SIG-M5 treated with dmso at 0.1 percent for 504 hours (cell line): ENCODE results near the gene ARID3A.

Source experiments
- DNase-seq: peaks from one replicate; lab custom pipeline; 2025; ENCODE audit not compliant: unreplicated experiment; lab: John Stamatoyannopoulos, UW

ARID3A gene

GRCh38 chr19:1000591-1001537 lies 75.0 kb downstream of the ARID3A start:
- DNase-seq, result no peak

DNA sequence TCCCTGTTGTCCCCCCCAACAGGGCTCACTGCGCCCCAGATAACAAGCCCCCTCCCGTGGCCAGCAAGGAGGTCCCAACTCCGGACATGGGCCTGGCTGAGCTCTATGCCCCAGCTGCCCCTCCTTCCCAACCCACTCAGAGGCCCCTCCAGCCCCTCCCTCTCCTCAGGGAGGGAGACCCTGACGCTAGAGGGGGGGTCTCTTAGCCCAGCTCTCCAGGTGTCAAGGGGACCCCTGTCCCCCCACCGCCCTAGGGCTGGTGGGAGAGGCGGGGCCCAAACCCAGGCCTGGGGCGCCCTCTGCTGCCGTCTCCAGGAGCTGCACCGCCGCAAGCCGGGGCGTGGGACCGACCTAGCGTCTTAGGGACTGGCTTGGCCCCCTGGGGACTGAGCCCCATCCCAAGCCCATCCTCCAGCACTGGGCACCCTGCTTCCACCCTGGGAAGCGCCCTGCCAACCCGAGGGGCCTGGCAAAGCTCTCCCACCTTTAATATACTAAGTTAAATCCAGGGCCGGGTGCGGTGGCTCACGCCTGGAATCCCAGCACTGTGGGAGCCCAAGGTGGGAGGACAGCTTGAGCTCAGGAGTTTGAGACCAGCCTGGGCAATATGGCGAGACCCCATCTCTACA lies 75.8 kb downstream of the ARID3A start:
- no peak for DNase-seq

DNA sequence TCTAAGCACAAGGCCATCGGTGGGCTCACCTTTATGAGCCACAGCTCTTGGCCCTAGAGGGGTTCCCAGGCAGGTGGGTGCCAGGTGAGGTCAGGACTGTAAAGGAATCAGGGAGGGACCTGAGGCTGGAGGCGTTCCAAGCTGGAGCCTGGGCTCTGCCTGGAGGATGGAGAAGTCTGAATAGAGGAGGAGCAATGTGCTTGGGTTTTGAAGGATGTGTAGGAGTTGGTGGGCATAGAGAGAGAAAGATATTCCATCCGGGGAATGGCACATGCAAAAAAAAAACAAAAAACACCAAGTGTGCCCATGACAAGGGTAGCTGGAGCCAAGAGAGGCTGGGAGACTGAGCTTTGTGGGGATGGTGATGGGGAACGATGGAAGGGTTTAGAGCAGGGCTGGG lies 76.8 kb downstream of the ARID3A start:
- no peak for DNase-seq

DNA sequence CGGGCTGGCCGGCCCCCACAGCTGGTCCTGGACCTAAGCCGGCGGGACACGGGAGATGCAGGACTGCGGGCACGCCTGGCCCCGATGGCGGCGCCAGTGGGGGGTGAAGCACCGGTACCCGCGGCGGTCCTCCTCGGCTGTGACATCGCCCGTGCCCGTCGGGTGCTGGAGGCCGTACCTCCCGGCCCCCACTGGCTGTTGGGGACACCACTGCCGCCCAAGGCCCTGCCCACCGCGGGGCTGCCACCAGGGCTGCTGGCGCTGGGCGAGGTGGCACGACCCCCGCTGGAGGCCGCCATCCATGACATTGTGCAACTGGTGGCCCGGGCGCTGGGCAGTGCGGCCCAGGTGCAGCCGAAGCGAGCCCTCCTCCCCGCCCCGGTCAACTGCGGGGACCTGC lies 77.4 kb downstream of the ARID3A start:
- no peak for DNase-seq

DNA sequence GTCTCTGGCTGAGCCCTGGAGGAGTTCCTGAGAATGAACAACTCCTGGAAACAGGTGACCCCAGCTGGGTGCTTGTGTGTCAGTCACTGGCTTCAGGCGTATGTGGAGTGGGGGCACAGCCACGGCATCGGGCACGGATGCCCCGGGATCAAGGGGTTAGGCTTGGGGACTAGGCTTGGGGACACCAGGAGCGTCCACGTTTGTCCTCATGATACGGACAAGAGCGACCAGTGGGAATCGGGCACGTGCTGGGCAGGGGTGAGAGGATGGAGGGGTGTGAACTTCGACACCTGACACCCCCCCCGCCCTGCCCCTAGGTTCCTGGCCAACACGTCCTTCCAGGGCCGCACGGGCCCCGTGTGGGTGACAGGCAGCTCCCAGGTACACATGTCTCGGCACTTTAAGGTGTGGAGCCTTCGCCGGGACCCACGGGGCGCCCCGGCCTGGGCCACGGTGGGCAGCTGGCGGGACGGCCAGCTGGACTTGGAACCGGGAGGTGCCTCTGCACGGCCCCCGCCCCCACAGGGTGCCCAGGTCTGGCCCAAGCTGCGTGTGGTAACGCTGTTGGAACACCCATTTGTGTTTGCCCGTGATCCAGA lies 78.5 kb downstream of the ARID3A start:
- no peak for DNase-seq

DNA sequence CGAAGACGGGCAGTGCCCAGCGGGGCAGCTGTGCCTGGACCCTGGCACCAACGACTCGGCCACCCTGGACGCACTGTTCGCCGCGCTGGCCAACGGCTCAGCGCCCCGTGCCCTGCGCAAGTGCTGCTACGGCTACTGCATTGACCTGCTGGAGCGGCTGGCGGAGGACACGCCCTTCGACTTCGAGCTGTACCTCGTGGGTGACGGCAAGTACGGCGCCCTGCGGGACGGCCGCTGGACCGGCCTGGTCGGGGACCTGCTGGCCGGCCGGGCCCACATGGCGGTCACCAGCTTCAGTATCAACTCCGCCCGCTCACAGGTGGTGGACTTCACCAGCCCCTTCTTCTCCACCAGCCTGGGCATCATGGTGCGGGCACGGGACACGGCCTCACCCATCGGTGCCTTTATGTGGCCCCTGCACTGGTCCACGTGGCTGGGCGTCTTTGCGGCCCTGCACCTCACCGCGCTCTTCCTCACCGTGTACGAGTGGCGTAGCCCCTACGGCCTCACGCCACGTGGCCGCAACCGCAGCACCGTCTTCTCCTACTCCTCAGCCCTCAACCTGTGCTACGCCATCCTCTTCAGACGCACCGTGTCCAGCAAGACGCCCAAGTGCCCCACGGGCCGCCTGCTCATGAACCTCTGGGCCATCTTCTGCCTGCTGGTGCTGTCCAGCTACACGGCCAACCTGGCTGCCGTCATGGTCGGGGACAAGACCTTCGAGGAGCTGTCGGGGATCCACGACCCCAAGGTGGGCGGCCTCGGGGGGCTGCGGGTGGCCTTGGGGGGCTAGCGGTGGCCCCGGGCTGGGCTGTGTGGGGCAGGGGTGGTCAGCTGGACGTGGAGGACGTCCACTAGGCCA lies 79.2 kb downstream of the ARID3A start:
- no peak for DNase-seq

DNA sequence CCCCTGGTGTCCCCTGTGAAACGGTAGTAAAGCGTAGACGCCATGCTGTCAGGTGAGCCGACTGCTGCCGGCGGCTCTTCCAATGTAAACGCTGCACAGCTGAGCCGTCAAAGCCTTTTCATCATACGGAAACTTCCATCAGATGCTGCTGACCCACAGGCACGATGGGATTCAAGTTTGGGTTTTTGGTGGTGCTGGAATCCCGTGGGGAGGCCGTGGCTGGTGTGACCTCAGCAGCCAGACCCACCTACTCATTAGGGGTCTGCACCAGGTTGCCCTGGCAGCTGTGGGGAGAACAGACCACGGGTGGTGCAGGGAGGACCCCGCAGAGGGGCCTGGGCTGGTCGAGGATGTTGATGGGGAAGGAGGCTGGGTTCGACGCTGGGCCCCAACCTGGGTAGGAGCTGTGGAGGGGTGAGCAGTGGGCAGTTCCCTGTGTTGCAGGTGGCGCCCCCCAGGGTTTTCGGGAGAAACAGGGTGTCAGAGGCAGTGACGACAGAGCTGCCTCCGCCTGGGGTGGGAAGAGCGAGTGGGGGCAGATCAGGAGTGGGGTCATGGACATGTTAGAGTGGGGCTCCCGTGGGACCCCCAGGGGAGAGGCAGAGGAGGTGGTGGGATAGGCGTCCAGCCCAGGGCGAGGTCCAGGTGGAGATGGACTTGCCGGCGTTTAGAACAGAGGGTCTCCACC lies 81.0 kb downstream of the ARID3A start:
- no peak for DNase-seq

DNA sequence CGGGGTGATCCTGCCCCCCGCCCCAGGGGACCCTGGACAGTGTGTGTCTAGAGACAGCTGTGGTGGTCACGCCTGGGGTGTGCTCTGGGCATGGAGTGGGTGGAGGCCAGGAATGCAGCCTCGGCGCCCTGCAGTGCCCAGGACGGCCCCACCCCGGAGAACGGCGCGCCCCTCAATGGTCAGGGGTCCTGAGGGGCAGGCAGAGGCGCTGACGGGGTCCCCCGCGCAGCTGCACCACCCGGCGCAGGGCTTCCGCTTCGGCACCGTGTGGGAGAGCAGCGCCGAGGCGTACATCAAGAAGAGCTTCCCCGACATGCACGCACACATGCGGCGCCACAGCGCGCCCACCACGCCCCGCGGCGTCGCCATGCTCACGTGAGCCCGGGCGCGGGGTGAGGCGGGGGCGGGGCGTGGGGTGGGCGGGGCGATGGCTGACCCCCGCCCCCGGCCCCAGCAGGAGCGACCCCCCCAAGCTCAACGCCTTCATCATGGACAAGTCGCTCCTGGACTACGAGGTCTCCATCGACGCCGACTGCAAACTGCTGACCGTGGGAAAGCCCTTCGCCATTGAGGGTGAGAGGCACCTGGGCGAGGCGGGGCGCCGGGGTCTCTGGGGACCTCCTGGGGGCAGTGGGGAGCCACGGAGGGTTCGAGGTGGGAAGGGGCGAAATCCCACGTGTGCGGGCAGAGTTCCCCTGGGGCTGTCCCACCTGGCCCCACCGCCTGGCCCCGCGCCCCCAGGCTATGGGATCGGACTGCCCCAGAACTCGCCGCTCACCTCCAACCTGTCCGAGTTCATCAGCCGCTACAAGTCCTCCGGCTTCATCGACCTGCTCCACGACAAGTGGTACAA lies 81.8 kb downstream of the ARID3A start:
- DNase-seq, result no peak

GRCh38 chr19:1008268-1009040 lies 82.6 kb downstream of the ARID3A start:
- no peak for DNase-seq

DNA sequence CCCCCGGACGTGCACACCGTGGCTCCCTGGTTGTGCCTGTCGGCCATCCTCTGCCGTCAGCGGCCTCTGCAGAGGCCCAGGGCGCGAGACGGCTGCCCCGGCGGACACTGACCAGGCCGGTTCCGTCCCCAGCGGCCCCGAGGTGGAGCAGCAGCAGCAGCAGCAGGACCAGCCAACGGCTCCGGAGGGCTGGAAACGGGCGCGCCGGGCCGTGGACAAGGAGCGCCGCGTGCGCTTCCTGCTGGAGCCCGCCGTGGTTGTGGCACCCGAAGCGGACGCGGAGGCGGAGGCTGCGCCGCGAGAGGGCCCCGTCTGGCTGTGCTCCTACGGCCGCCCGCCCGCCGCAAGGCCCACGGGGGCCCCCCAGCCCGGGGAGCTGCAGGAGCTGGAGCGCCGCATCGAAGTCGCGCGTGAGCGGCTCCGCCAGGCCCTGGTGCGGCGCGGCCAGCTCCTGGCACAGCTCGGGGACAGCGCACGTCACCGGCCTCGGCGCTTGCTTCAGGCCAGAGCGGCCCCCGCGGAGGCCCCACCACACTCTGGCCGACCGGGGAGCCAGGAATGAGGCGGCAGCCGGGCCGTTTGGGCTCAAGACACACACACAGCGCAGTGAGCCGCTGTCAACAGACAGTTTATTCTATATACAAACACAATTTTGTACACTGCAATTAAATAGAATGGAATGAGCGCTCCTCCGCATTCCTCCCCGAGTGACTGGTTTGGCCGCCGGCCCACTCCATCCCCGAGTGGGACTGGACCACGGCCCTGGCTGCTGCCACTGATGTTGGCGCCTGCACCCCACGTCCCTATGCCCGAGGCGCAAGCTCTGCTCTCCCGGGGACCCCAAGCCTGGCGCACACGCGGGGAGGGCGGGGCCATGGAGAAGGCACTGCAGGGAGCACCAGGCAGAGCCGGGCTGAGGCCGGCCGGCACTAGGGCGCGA lies 83.5 kb downstream of the ARID3A start:
- no peak for DNase-seq

DNA sequence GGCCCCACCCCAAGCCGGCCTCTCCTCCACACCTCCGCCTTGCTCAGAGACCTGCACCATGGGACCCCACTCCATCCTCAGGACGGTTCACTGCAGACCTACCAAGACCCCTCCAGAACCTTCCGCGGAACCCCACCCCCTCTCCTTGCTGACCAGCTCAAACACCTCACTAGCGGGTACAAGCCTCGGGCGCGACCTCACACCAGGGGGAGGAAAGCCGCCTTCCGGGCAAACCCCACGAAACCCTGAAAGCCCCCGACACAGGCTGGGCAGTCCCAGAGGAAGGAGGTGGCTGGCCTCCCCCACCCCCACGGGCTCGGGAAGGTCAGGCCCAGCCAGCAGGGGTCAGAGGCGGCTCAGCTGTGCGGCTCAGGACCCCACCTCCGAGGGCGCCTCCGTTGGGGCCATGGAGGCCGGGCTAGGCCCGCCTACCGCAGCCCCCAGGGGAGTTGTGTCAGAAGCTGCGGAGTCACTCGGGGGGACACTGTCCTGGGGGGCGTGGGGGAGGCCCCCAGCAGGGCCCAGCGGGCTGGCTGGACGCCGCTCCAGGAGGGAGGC lies 84.2 kb downstream of the ARID3A start:
- DNase-seq, result no peak

GRCh38 chr19:1010586-1011510 lies 85.0 kb downstream of the ARID3A start:
- no peak for DNase-seq

DNA sequence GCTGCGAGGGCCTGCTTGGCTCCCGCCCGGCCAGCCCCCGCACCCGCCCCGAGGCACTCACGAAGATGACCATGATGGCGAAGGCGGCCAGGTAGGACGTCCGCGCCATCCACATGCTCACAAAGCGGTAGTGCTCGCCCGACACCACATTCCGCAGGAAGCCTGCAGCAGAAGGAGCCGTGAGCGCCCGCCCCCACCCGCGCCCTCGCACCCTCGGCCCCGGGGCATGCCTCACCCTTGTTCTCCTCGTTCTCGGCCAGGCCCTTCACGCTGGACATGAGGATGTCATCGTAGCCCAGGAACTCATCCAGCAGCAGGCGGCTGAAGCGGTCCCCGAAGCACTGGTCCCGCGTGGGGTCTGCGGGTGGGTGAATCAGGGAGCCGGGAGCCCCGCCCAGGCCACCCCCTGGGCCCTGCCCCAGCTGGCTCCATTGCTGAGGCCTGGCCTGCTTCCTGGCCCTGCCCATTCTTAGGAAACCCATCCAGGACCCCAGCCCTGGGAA lies 86.0 kb downstream of the ARID3A start:
- no peak for DNase-seq

GRCh38 chr19:1012334-1012733 lies 86.5 kb downstream of the ARID3A start:
- DNase-seq, result no peak

DNA sequence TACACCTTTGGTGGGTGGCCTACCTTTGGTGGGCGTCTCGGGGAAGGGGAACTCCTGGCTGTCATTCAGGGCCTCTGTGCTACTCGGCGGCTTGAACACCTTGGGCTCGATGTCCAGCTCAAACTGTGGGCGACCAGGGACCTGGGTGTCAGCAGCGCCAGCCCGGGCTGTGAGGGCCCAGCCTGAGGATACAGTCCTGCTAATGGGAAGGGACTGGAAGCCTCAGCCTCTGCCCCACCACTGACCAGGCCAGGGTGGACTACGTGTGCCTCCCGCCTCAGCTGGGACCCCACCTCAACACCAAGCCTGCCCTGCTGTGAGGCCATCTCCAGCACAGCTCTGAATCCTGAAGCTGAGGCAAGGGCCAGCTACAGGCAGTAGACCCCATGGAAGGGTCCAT lies 87.4 kb downstream of the ARID3A start:
- no peak for DNase-seq
